Prostate gland (tissue), 2 donors: ENCODE measurements around the gene ZW10.

Experiments used
- POLR2A ChIP-seq: fragments of 450-650 bp; IDR thresholded peaks from one replicate; pipeline ENCODE4 v1.6.1; 2016; ENCODE audit warnings: antibody characterized with exemption, mild to moderate bottlenecking
- POLR2AphosphoS5 ChIP-seq: sonication (generic); formaldehyde crosslinking; IDR thresholded peaks from one replicate; pipeline ENCODE4 v1.6.1; 2017; ENCODE audit warnings: antibody characterized with exemption
- TF ChIP-seq, protein P1 (sequence below), 4 experiments: fragments of 200-600 bp in 2 of 4; fragments of 450-650 bp in 2 of 4; sonication (generic) in 2 of 4; IDR thresholded peaks; 1 replicate in 3 of 4; 2 replicates in 1 of 4; pipeline ENCODE4 v1.5.1; 2016 to 2019; ENCODE audit warnings: antibody characterized with exemption in 4 of 4, mild to moderate bottlenecking in 2 of 4, moderate library complexity in 2 of 4

- TF ChIP-seq, protein P1, sequence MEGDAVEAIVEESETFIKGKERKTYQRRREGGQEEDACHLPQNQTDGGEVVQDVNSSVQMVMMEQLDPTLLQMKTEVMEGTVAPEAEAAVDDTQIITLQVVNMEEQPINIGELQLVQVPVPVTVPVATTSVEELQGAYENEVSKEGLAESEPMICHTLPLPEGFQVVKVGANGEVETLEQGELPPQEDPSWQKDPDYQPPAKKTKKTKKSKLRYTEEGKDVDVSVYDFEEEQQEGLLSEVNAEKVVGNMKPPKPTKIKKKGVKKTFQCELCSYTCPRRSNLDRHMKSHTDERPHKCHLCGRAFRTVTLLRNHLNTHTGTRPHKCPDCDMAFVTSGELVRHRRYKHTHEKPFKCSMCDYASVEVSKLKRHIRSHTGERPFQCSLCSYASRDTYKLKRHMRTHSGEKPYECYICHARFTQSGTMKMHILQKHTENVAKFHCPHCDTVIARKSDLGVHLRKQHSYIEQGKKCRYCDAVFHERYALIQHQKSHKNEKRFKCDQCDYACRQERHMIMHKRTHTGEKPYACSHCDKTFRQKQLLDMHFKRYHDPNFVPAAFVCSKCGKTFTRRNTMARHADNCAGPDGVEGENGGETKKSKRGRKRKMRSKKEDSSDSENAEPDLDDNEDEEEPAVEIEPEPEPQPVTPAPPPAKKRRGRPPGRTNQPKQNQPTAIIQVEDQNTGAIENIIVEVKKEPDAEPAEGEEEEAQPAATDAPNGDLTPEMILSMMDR (IDR thresholded peaks at IDR 0.05) = no peak
- TF ChIP-seq POLR2A = no peak
- TF ChIP-seq POLR2AphosphoS5 = no peak
Observed at GRCh38 chr11:113732092-113732491, 41.4 kb downstream of the ZW10 start.
